ENCODE results near the gene KLK13.

Gene KLK13

DNA sequence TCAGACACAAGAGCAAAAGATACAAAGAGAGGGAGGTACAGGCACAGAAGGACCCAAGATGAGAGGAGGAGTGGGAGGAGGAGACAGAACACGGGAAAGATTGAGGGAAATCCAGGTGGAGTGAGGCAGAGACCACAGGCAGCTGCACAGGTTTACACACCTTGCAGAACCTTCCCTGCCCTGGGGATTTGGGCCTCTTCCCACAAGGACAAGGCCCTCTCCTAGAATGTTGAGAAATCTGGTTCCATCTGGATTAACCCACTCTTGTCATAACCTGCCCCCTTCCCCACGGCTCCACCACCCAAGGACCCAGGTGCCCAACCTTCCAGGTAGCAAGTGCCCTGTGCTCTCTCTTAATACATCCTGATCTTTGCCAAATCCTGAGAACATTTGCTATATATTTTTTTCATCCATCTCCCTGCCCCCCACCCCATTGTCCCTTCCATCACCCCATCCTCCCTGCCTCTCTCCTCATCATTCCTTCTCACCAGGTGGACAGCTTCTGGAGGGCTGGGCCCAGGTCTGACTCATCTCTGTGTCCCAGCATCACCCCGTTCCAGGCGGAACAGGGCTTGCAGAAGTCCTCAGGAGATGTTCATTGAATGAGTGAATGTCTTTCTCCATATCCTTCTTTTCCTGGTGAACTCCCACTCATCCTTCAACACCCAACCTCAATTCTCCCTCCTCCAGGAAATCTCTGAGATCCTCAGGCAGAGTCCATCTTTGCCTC is 54.7 kb downstream of the KLK13 start:
- no peak overlapping the region for H3K27ac Mint-ChIP-seq
- peaks cover 45% of the 10 kb centered on the region for H3K27me3 Mint-ChIP-seq
- DNase-seq: no peak
- no peak overlapping the region for H3K4me3 Mint-ChIP-seq
- no peaks in the 10 kb centered on the region for H3K9me3 Mint-ChIP-seq
- peaks cover 4% of the 10 kb centered on the region for H3K4me1 Mint-ChIP-seq
- no peaks in the 10 kb centered on the region for H3K36me3 Mint-ChIP-seq
- CTCF ChIA-PET: no interaction called here

DNA sequence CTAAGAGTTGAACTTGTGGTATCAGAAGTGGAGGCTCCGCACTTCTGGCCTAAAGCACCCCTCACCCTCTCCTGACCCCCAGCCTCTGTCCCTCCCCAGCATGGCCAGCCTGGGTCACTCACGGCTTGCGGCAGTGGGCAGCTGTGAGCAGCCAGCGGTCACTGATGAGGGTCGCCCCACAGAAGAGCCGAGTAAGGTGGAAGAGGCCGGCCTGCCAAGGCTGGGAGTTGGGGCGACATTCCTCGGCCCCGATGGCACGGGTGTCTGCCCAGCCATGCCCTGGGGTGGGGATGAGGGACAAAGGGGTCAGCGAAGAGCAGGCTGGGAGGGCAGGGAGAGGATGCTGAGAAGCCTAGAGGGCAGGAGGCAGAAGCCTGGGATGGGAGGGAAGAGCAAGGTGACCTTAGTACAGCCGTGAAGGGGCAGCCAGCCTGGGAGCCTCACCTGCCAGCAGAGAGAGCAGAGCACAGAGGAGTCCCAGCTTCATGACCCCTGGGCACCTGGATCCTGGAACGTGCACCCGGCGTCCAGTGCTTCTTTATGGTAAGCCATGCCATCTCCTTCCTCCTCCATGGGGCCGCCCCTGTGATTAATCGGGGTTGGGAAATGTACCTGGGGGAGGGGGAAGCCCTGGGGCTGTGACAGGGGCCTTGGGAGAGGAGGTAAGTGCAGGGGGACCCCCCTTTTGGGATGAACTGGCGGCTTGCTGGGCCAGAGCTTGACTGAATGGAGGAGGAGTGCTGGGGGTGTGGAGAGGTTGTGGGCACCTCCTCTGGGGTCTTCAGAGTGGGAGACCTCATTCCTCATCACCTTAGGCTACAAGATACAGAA is 55.6 kb downstream of the KLK13 start:
- Mint-ChIP-seq H3K27ac (no peak overlapping the region), H3K4me3 (no peak overlapping the region), H3K4me1 (peaks cover 1% of the 10 kb centered on the region), H3K9me3 (no peaks in the 10 kb centered on the region), H3K36me3 (no peaks in the 10 kb centered on the region), H3K27me3 (peaks cover 35% of the 10 kb centered on the region)
- no peak for DNase-seq
- CTCF ChIA-PET: no interaction called here

DNA sequence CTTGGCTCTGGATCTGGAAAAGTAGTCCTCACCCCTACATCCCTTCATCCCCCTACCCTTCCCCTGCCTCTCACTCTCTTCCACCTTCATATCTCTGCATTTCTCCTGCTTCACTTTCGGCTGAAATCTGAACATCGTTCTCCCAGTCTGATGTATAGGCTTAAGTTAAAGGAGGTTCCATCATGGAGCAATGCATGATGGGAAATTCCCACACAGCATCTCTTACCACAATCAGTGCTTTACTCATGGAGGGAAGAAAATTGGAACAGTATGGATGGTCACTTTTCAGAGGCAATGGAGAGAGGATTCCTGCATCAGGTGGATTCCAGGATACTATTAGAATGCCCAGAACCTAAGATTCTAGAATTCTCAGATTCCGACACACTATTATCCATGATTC is 57.4 kb downstream of the KLK13 start:
- Mint-ChIP-seq H3K27ac (no peak overlapping the region), H3K36me3 (no peaks in the 10 kb centered on the region), H3K27me3 (peaks cover 39% of the 10 kb centered on the region), H3K4me1 (no peaks in the 10 kb centered on the region), H3K4me3 (no peak overlapping the region), H3K9me3 (no peaks in the 10 kb centered on the region)
- no peak for DNase-seq
- CTCF ChIA-PET: no interaction called here

DNA sequence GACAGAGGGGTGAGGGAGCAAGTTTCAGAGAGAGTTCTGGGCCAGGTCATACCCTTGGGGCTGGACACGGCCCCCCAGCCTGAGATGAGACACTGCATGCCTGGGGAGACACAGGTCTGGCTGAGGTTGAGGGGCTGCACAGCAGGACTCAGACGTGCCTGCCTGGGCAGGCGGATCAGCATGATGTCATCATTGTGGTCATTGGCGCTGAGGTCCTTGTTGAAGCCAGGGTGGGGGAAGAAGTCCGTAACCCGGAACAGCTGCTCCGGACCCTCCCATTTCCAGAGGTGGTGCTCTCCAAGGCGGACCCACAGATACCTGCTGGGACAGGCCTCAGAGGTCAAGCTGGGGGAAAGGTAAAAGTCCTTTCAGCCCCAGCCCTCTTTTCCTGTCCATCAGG is 58.5 kb downstream of the KLK13 start:
- CTCF ChIA-PET: no interaction called here
- H3K4me1 Mint-ChIP-seq: no peaks in the 10 kb centered on the region
- H3K36me3 Mint-ChIP-seq: no peaks in the 10 kb centered on the region

More for the DNA sequence above, 58.5 kb downstream of the KLK13 start:
- peaks cover 50% of the 10 kb centered on the region for H3K27me3 Mint-ChIP-seq
- no peak overlapping the region for H3K27ac Mint-ChIP-seq
- H3K4me3 Mint-ChIP-seq: no peak overlapping the region
- DNase-seq: no peak
- no peaks in the 10 kb centered on the region for H3K9me3 Mint-ChIP-seq

Data from activated naive CD4-positive, alpha-beta T cell treated with anti-CD3 and anti-CD28 coated beads, Interleukin-2, amount 10 ng/mL, durations not matched to agents 7 days and 5 days (primary cell).